Measurements from ENCODE around the gene PEG3. TPM values are rescaled to one million over a fixed set of nuclear protein-coding genes. Genes with fewer than 3 reads are reported as not detected.

Gene PEG3
- total and polyA plus RNA-seq, 2 of the 8 experiments (the other 6 are each of a cell fraction or from before 2014, with no cell fraction given) = not detected

- Histone ChIP-seq H3K79me2 (ENCODE audit: control insufficient read depth in 1 of 2, insufficient read depth in 2 of 2, low read length in 2 of 2) (no peaks in the 10 kb centered on the region), H2BK120ac (replicated peaks; ENCODE audit: low read depth, low read length) (no peak overlapping the region), H3K79me1 (ENCODE audit: low read depth, low read length) (no peaks in the 10 kb centered on the region), H2BK5ac (ENCODE audit: low read depth, low read length) (no peak overlapping the region), H2BK20ac (ENCODE audit: low read length) (no peak overlapping the region), H3K18ac (ENCODE audit: extremely low read depth, low read length) (no peak overlapping the region), H3K23ac (ENCODE audit: insufficient read length) (no peak overlapping the region), H3K23me2 (ENCODE audit: low read depth, low read length) (no peaks in the 10 kb centered on the region), H4K20me1 (replicated peaks in 1 of 2; ENCODE audit: control insufficient read depth in 1 of 2, insufficient read depth in 2 of 2, low read length in 2 of 2) (no peaks in the 10 kb centered on the region), H3K4ac (replicated peaks; ENCODE audit: insufficient read length, low read depth, low read length) (no peak overlapping the region), H2BK15ac (ENCODE audit: low read length) (no peak overlapping the region), H4K91ac (replicated peaks; ENCODE audit: insufficient read length, low read length) (no peak overlapping the region), H3K4me2 (ENCODE audit: insufficient read depth in 1 of 2, low read depth in 2 of 2, low read length in 2 of 2) (no peak overlapping the region), H2BK12ac (ENCODE audit: low read depth, low read length) (no peak overlapping the region), H2AFZ (ENCODE audit: low read length) (no peak overlapping the region), H3K14ac (ENCODE audit: insufficient read length) (no peak overlapping the region), H3K9ac (replicated peaks in 1 of 4; ENCODE audit: extremely low read depth in 1 of 4, low read depth in 3 of 4, low read length in 3 of 4) (no peak overlapping the region), H4K5ac (ENCODE audit: insufficient read length, low read depth, low read length) (no peak overlapping the region), H4K8ac (ENCODE audit: extremely low read depth, insufficient read depth, low read length) (no peak overlapping the region), H3K4me3 (ENCODE audit: extremely low read depth in 1 of 4, insufficient read depth in 2 of 4, low read depth in 3 of 4, low read length in 4 of 4) (no peak overlapping the region), H3K27me3 (replicated peaks in 1 of 4; ENCODE audit: control insufficient read depth in 3 of 4, extremely low read depth in 1 of 4, insufficient read depth in 3 of 4, low read length in 3 of 4) (no peaks in the 10 kb centered on the region), H3K27ac (ENCODE audit: low read depth, low read length) (no peak overlapping the region), H3K56ac (replicated peaks; ENCODE audit: insufficient read length, low read depth, low read length) (no peak overlapping the region), H2AK5ac (ENCODE audit: low read depth, low read length) (no peak overlapping the region), H3K4me1 (replicated peaks in 1 of 4; ENCODE audit: control insufficient read depth in 3 of 4, insufficient read depth in 4 of 4, low read length in 3 of 4) (no peaks in the 10 kb centered on the region), H3K36me3 (ENCODE audit: control insufficient read depth in 2 of 4, insufficient read depth in 4 of 4, low read length in 3 of 4) (no peaks in the 10 kb centered on the region; a peak in 1 of 8 replicates), H3K9me3 (ENCODE audit: insufficient read depth in 2 of 2, low read depth in 1 of 2, low read length in 1 of 2) (peaks cover 86 to 88% of the 10 kb centered on the region in 2 experiments)
- FAIRE-seq (no peak), DNase-seq (ENCODE audit: low read depth in 1 of 2, low spot score in 2 of 2) (no peak)
- WGBS, 2 experiments (ENCODE audit: extremely low coverage in 1 of 2, insufficient coverage in 1 of 2, insufficient read length in 1 of 2, insufficient replicate concordance in 2 of 2, low coverage in 1 of 2, low lambda C conversion rate in 2 of 2, missing lambda C conversion rate in 1 of 2) = 80% methylated on average over 5 of the region's 5 CpGs; no CpG with 5 or more reads in 1 of the 2 experiments
- ChIA-PET POLR2A (ENCODE audit: partially characterized antibody) (no interaction called here), CTCF (ENCODE audit: partially characterized antibody) (no interaction called here)
- TF ChIP-seq GABPA (IDR thresholded peaks at IDR 0.05; ENCODE audit: borderline replicate concordance, insufficient read depth, low read length) = no peak
- TF ChIP-seq KDM4A (IDR thresholded peaks at IDR 0.05; ENCODE audit: low read depth, low read length, severe bottlenecking) = no peak
- TF ChIP-seq TEAD4 (IDR thresholded peaks at IDR 0.05; ENCODE audit: low read depth, low read length) = no peak
- TF ChIP-seq POLR2AphosphoS5 (IDR thresholded peaks at IDR 0.05; ENCODE audit: low read depth, low read length) = no peak
- no peak for TF ChIP-seq HDAC6 (IDR thresholded peaks at IDR 0.05; ENCODE audit: low read depth, low read length)
- no peak for TF ChIP-seq SIX5 (IDR thresholded peaks at IDR 0.05; ENCODE audit: low read depth, low read length)
Observed at GRCh38 chr19:56822755-56823154, 17.8 kb downstream of the PEG3 start.
